Body of pancreas (tissue), 4 donors: ENCODE results near the gene CDC123. TPM values are rescaled to one million over a fixed set of nuclear protein-coding genes. Genes with fewer than 3 reads are reported as not detected.

Experiments
- ATAC-seq: fragments of 150-250 bp; one replicate; pipeline ENCODE4 v1.9.1; 2016
- DNase-seq, 4 donors: peaks; one replicate each; pipeline ENCODE4 v3.0.0-alpha.2; 2019
- H3K27ac ChIP-seq, 4 donors: fragments of 200-600 bp; sonication (generic); 1 replicate in 3 of 4; 2 replicates in 1 of 4; pipeline versions ENCODE4 v1.5.1 to v1.6.1; 2016 to 2019; ENCODE audit warnings: mild to moderate bottlenecking in 1 of 4, mixed read lengths in 1 of 4, moderate library complexity in 1 of 4
- H3K27me3 ChIP-seq, 2 donors: fragments of 200-600 bp; sonication (generic); one replicate each; pipeline ENCODE4 v1.6.0; 2016; ENCODE audit warnings: mild to moderate bottlenecking in 1 of 2
- H3K36me3 ChIP-seq, 2 donors: fragments of 200-600 bp; sonication (generic); replicated peaks in 1 of 2; 2 replicates each; pipeline ENCODE4 v1.5.1; 2016; ENCODE audit warnings: low read depth in 2 of 2; ENCODE audit not compliant: insufficient read depth in 1 of 2
- H3K4me1 ChIP-seq: fragments of 200-600 bp; sonication (generic); one replicate; pipeline ENCODE4 v1.6.0; 2016
- H3K4me3 ChIP-seq, 2 donors: fragments of 200-600 bp; sonication (generic); 1 replicate in 1 of 2; 2 replicates in 1 of 2; pipeline ENCODE4 v1.5.1; 2016 to 2019
- H3K9me3 ChIP-seq, 3 donors: fragments of 200-600 bp; sonication (generic); 1 replicate in 2 of 3; 2 replicates in 1 of 3; pipeline ENCODE4 v1.5.1; 2016
- CTCF ChIP-seq, 7 experiments: fragments of 450-650 bp in 4 of 7; fragments of 200-600 bp in 3 of 7; sonication (generic) in 3 of 7; IDR thresholded peaks; one replicate each; pipeline ENCODE4 v1.5.1; 2016 to 2019; ENCODE audit warnings: antibody characterized with exemption in 7 of 7
- POLR2A ChIP-seq, 3 donors: fragments of 450-650 bp; IDR thresholded peaks; one replicate each; pipeline ENCODE4 v1.6.1; 2016; ENCODE audit warnings: antibody characterized with exemption in 3 of 3, mild to moderate bottlenecking in 2 of 3
- WGBS, 2 donors: methylation state at CpG; one replicate each; pipeline ENCODE4 v1.1.5; 2017; 5-methylcytosine and 5-hydroxymethylcytosine counted together
- intact Hi-C: fragments of 100-400 bp; cut with DNase I; formaldehyde crosslinking; loops from one replicate; pipeline ENCODE4 v1.15.1; 2023
- total RNA-seq, 2 donors: library from RNA; depleted of rRNA; stranded (reverse); fragments of >200 nt; gene quantifications; one replicate each; pipeline ENCODE4 v1.1.0, GENCODE V29; 2016

Gene CDC123, protein sequence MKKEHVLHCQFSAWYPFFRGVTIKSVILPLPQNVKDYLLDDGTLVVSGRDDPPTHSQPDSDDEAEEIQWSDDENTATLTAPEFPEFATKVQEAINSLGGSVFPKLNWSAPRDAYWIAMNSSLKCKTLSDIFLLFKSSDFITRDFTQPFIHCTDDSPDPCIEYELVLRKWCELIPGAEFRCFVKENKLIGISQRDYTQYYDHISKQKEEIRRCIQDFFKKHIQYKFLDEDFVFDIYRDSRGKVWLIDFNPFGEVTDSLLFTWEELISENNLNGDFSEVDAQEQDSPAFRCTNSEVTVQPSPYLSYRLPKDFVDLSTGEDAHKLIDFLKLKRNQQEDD
- total RNA-seq, result 10 to 100 TPM; 28.3 to 38.2 TPM

GRCh38 chr10:12195603-12196506, at the start of gene CDC123, which contains the start of gene NUDT5:
CDC123 (plus strand) TSS chr10:12196188; CDS start chr10:12196246, 58 bp downstream.
NUDT5 (minus strand) TSS chr10:12195891; CDS start chr10:12186291, 9,600 bp downstream.
- intact Hi-C loops, result no loop called here
- DNase-seq, result peak; percentile 78 to 91 (median 86)
- Histone ChIP-seq H3K4me1 (peaks cover 22% of the 10 kb centered on the region), H3K27me3 (no peaks in the 10 kb centered on the region), H3K27ac (peak within 1 kb of the TSS; percentile 68 to 92 (median 81)), H3K36me3 (peaks cover 0 to under 1% of the 10 kb centered on the region in 2 donors), H3K4me3 (peak within 1 kb of the TSS; percentile 52 to 93), H3K9me3 (no peaks in the 10 kb centered on the region)
- TF ChIP-seq CTCF (IDR thresholded peaks at IDR 0.05), result peak in 3 of 7 experiments; percentile 5 to 11 (median 9)
- peak in 2 of 3 donors; percentile 62 to 69 for TF ChIP-seq POLR2A (IDR thresholded peaks at IDR 0.05)
- WGBS, 2 donors, result 0% methylated on average over 43 to 62 of the region's 62 CpGs
- ATAC-seq, result peak; percentile 96

- H3K27me3 ChIP-seq, result no peaks in the 10 kb centered on the region
- H3K4me3 ChIP-seq, result no peak overlapping the region
- intact Hi-C loops, result no loop called here
- TF ChIP-seq CTCF (IDR thresholded peaks at IDR 0.05) (no peak), POLR2A (IDR thresholded peaks at IDR 0.05) (no peak)
- WGBS, 2 donors, result 73 to 91% methylated on average over 4 of the region's 4 CpGs
- peaks cover 0 to 4% of the 10 kb centered on the region in 2 donors for H3K36me3 ChIP-seq
- ATAC-seq (no peak), DNase-seq (no peak)
- H3K9me3 ChIP-seq, result no peaks in the 10 kb centered on the region
- H3K27ac ChIP-seq, result no peak overlapping the region
- no peaks in the 10 kb centered on the region for H3K4me1 ChIP-seq
Measured at GRCh38 chr10:12150163-12150562, 45.8 kb upstream of the CDC123 start.

GRCh38 chr10:12154516-12154915, 41.5 kb upstream of the CDC123 start:
- WGBS, 2 donors, result 83 to 92% methylated on average over 6 of the region's 6 CpGs
- H3K9me3 ChIP-seq, result no peaks in the 10 kb centered on the region
- DNase-seq, result no peak
- no peak for ATAC-seq
- TF ChIP-seq CTCF (IDR thresholded peaks at IDR 0.05) (no peak), POLR2A (IDR thresholded peaks at IDR 0.05) (no peak)
- H3K4me3 ChIP-seq, result no peak overlapping the region
- H3K27ac ChIP-seq, result no peak overlapping the region
- H3K36me3 ChIP-seq, result peaks cover 0 to 2% of the 10 kb centered on the region in 2 donors
- intact Hi-C loops, result no loop called here
- no peaks in the 10 kb centered on the region for H3K27me3 ChIP-seq
- no peaks in the 10 kb centered on the region for H3K4me1 ChIP-seq

DNA sequence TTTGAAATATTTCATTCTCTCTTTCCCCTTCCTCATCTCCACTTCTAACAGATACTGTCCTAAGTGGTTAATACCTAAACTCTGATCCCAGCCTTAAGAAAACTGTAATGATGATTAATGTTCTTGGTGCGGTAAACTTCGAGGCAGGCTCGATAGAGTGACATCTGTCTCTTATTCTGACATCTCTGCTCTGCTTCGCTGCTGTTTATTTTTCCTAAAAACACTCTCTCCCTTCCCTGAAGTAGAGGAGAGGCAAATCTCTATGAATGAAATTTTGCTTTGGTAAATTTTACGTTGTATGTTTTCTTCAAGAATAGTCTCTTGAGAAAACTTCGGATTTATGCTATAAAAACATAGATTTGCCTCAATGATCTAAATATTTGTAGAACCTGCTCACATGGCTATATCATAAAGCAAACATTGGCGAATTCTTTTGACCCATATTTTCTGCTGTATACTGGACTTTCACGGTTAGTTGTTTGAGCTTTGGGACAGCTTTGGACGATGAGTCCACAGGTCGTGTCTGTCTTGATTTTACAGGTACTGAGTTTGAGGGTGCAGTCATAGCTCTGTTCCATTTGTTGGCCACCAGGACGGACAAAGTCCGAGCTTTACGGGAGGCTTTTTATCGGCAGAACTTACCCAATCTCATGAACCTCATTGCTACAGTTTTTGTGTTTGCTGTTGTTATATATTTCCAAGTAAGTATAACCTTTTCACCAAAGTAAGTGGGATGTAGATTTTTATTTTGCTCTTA, 39.4 kb upstream of the CDC123 start:
- TF ChIP-seq POLR2A (IDR thresholded peaks at IDR 0.05) (no peak), CTCF (IDR thresholded peaks at IDR 0.05) (no peak)
- Histone ChIP-seq H3K27ac (no peak overlapping the region), H3K4me3 (no peak overlapping the region), H3K9me3 (no peaks in the 10 kb centered on the region), H3K4me1 (no peaks in the 10 kb centered on the region), H3K36me3 (no peaks in the 10 kb centered on the region), H3K27me3 (no peaks in the 10 kb centered on the region)
- DNase-seq (no peak), ATAC-seq (no peak)
- intact Hi-C loops, result no loop called here
- 58 to 61% methylated on average over 14 of the region's 14 CpGs for WGBS, 2 donors
